T-cell (primary cell): ENCODE measurements around the gene IFT52. TPM values are rescaled to one million over a fixed set of nuclear protein-coding genes. Genes with fewer than 3 reads are reported as not detected.

Experiments used
- ATAC-seq, 4 experiments: fragments of 200-7000 bp in 3 of 4; fragments of 150-1000 bp in 1 of 4; cut with Tn5 transposase; replicated peaks in 1 of 4; 1 replicate in 3 of 4; 2 replicates in 1 of 4; pipeline ENCODE4 v1.10.0; 2021; ENCODE audit warnings: moderate library complexity in 3 of 4, mild to moderate bottlenecking in 2 of 4, moderate number of reproducible peaks in 1 of 4
- CTCF ChIA-PET, 2 donors: fragments of 300-600 bp; sonication (Branson Sonifier 250); formaldehyde crosslinking; loops; one replicate each; lab custom pipeline; 2022; ENCODE audit warnings: antibody characterized with exemption in 2 of 2; lab: Charles Lee
- POLR2A ChIA-PET, 2 donors: fragments of 300-600 bp; sonication (Branson Sonifier 250); formaldehyde crosslinking; loops; one replicate each; lab custom pipeline; 2022; ENCODE audit warnings: antibody characterized with exemption in 2 of 2; lab: Charles Lee
- DNase-seq, 35 experiments: peaks; one replicate each; pipeline versions ENCODE4 v3.0.0 to v3.0.0-alpha.2; 2013 to 2023
- H3K27ac ChIP-seq: one replicate; pipeline ENCODE4 v1.5.1; 2013; ENCODE audit warnings: low read length
- H3K27me3 ChIP-seq, 2 experiments: replicated peaks in 1 of 2; 1 replicate in 1 of 2; 2 replicates in 1 of 2; pipeline versions ENCODE4 v1.6.1 to v1.7.0; 2013; ENCODE audit warnings: low read length in 1 of 2, mixed read lengths in 1 of 2; ENCODE audit not compliant: control insufficient read depth in 2 of 2, insufficient read depth in 2 of 2; ENCODE audit errors: extremely low read depth in 1 of 2
- H3K36me3 ChIP-seq, 2 donors: 1 replicate in 1 of 2; 2 replicates in 1 of 2; pipeline versions ENCODE4 v1.6.1 to v1.7.0; 2013; ENCODE audit warnings: low read length in 1 of 2; ENCODE audit not compliant: control insufficient read depth in 2 of 2, insufficient read depth in 1 of 2; ENCODE audit errors: extremely low read depth in 1 of 2
- H3K4me1 ChIP-seq, 2 experiments: 1 replicate in 1 of 2; 2 replicates in 1 of 2; pipeline versions ENCODE4 v1.6.1 to v1.7.0; 2013; ENCODE audit warnings: low read length in 2 of 2, mixed read lengths in 1 of 2; ENCODE audit not compliant: insufficient read depth in 2 of 2, control insufficient read depth in 1 of 2; ENCODE audit errors: extremely low read depth in 1 of 2
- H3K4me3 ChIP-seq, 2 donors: 1 replicate in 1 of 2; 2 replicates in 1 of 2; pipeline versions ENCODE4 v1.5.1 to v1.7.0; 2013; ENCODE audit warnings: mild to moderate bottlenecking in 2 of 2, low read length in 1 of 2, moderate library complexity in 1 of 2; ENCODE audit not compliant: control insufficient read depth in 1 of 2; ENCODE audit errors: extremely low read depth in 1 of 2
- H3K9me3 ChIP-seq: 2 replicates; pipeline ENCODE4 v1.7.0; 2013
- H3K27ac Mint-ChIP-seq, 2 donors: one replicate each; pipeline ENCODE4 v1.8.0; 2020 to 2021; ENCODE audit warnings: mild to moderate bottlenecking in 2 of 2, mixed read lengths in 2 of 2
- H3K27me3 Mint-ChIP-seq, 2 donors: one replicate each; pipeline ENCODE4 v1.8.0; 2021 to 2022; ENCODE audit warnings: mixed read lengths in 2 of 2
- H3K36me3 Mint-ChIP-seq: one replicate; pipeline ENCODE4 v1.8.0; 2021; ENCODE audit warnings: mixed read lengths
- H3K4me1 Mint-ChIP-seq, 3 donors: one replicate each; pipeline ENCODE4 v1.8.0; 2020 to 2022; ENCODE audit warnings: mixed read lengths in 3 of 3, mild to moderate bottlenecking in 1 of 3
- H3K4me3 Mint-ChIP-seq, 3 donors: one replicate each; pipeline ENCODE4 v1.8.0; 2020 to 2022; ENCODE audit warnings: mild to moderate bottlenecking in 3 of 3, mixed read lengths in 3 of 3, moderate library complexity in 3 of 3
- H3K9me3 Mint-ChIP-seq, 3 donors: one replicate each; pipeline ENCODE4 v1.8.0; 2020 to 2022; ENCODE audit warnings: mixed read lengths in 3 of 3
- WGBS: methylation state at CpG from one replicate; pipeline ENCODE4 v1.1.5; 2013; ENCODE audit warnings: missing lambda C conversion rate; ENCODE audit not compliant: insufficient coverage; 5-methylcytosine and 5-hydroxymethylcytosine counted together
- total RNA-seq, 35 experiments: library from RNA in 6 of 35; stranded (reverse) in 6 of 35; fragments of 120-200 nt in 1 of 35; gene quantifications; one replicate each; pipeline versions ENCODE4 v1.2.1 to v1.2.4 and lab custom pipeline; 2013 to 2026

IFT52 gene
- total RNA-seq, 5 donors from 2014 or later (not counting 1 experiment from before 2014, with no cell fraction given), result 11.4 to 16.0 (median 13.9) TPM

- H3K27me3 Mint-ChIP-seq, result no peaks in the 10 kb centered on the region
- ChIA-PET CTCF (no interaction called here), POLR2A (interaction anchor here in 1 of 2 donors (0.6 kb wide), 2 partner anchors 24 to 1453 kb away, joined by 3 read pairs; no protein-coding TSS in a partner anchor)
- H3K4me1 Mint-ChIP-seq, result no peaks in the 10 kb centered on the region
- Histone ChIP-seq H3K27me3 (peaks cover 0 to 2% of the 10 kb centered on the region in 2 experiments), H3K4me3 (no peak overlapping the region), H3K9me3 (no peaks in the 10 kb centered on the region), H3K4me1 (no peaks in the 10 kb centered on the region), H3K36me3 (peaks cover 0 to 3% of the 10 kb centered on the region in 2 donors), H3K27ac (no peak overlapping the region)
- H3K9me3 Mint-ChIP-seq, result peaks cover 0 to 4% (median 0%) of the 10 kb centered on the region in 3 donors
- WGBS, result 81% methylated on average over 3 of the region's 4 CpGs
- H3K4me3 Mint-ChIP-seq, result no peak overlapping the region
- no peak overlapping the region for H3K27ac Mint-ChIP-seq
- peaks cover 17% of the 10 kb centered on the region for H3K36me3 Mint-ChIP-seq
- DNase-seq, result no peak
- no peak for ATAC-seq
These were observed 44.7 kb upstream of the IFT52 start for GRCh38 chr20:43545837-43546578.

GRCh38 chr20:43548273-43548880 is 42.4 kb upstream of the IFT52 start:
- H3K27me3 Mint-ChIP-seq, result no peaks in the 10 kb centered on the region
- H3K4me3 ChIP-seq, result no peak overlapping the region
- no peaks in the 10 kb centered on the region for H3K9me3 ChIP-seq
- WGBS, result 61% methylated on average over 4 of the region's 5 CpGs
- H3K27ac Mint-ChIP-seq, result no peak overlapping the region
- ChIA-PET CTCF (interaction anchor here in 1 of 2 donors (0.6 to 1.1 kb wide), 2 partner anchors 10 to 113 kb away, joined by 4 read pairs; no protein-coding TSS in a partner anchor), POLR2A (no interaction called here)
- no peak overlapping the region for H3K27ac ChIP-seq
- H3K9me3 Mint-ChIP-seq, result peaks cover 0 to 4% (median 0%) of the 10 kb centered on the region in 3 donors
- ATAC-seq (no peak), DNase-seq (no peak)
- peaks cover 0 to 3% of the 10 kb centered on the region in 2 donors for H3K36me3 ChIP-seq
- peaks cover 23% of the 10 kb centered on the region for H3K36me3 Mint-ChIP-seq
- no peaks in the 10 kb centered on the region for H3K4me1 ChIP-seq
- peaks cover 0 to 2% of the 10 kb centered on the region in 2 experiments for H3K27me3 ChIP-seq
- H3K4me3 Mint-ChIP-seq, result no peak overlapping the region
- no peaks in the 10 kb centered on the region for H3K4me1 Mint-ChIP-seq

GRCh38 chr20:43549416-43550065 is 41.2 kb upstream of the IFT52 start:
- Histone ChIP-seq H3K4me3 (no peak overlapping the region), H3K9me3 (no peaks in the 10 kb centered on the region), H3K27ac (no peak overlapping the region), H3K36me3 (peaks cover 0 to 3% of the 10 kb centered on the region in 2 donors), H3K27me3 (peaks cover 0 to 2% of the 10 kb centered on the region in 2 experiments), H3K4me1 (no peaks in the 10 kb centered on the region)
- Mint-ChIP-seq H3K36me3 (peaks cover 23% of the 10 kb centered on the region), H3K27me3 (no peaks in the 10 kb centered on the region), H3K4me1 (no peaks in the 10 kb centered on the region), H3K4me3 (no peak overlapping the region), H3K9me3 (peaks cover 0 to 4% (median 0%) of the 10 kb centered on the region in 3 donors), H3K27ac (no peak overlapping the region)
- WGBS, result 88% methylated on average over 2 of the region's 4 CpGs
- no peak for DNase-seq
- POLR2A ChIA-PET, result no interaction called here
- CTCF ChIA-PET, result interaction anchor here in 1 of 2 donors (0.6 to 1.1 kb wide), 2 partner anchors 11 to 112 kb away, joined by 4 read pairs; no protein-coding TSS in a partner anchor
- no peak for ATAC-seq

- Mint-ChIP-seq H3K4me1 (no peaks in the 10 kb centered on the region), H3K4me3 (no peak overlapping the region), H3K36me3 (peaks cover 23% of the 10 kb centered on the region), H3K9me3 (peaks cover 0 to 4% (median 0%) of the 10 kb centered on the region in 3 donors), H3K27me3 (no peaks in the 10 kb centered on the region), H3K27ac (no peak overlapping the region)
- ChIA-PET POLR2A (no interaction called here), CTCF (no interaction called here)
- Histone ChIP-seq H3K4me1 (no peaks in the 10 kb centered on the region), H3K4me3 (no peak overlapping the region), H3K36me3 (peaks cover 0 to 3% of the 10 kb centered on the region in 2 donors), H3K27me3 (peaks cover 0 to 5% of the 10 kb centered on the region in 2 experiments), H3K9me3 (no peaks in the 10 kb centered on the region), H3K27ac (no peak overlapping the region)
- ATAC-seq (no peak), DNase-seq (no peak)
- WGBS, result 57% methylated on average over 1 of the region's 2 CpGs
These were observed 40.3 kb upstream of the IFT52 start for GRCh38 chr20:43550456-43550855.

- Mint-ChIP-seq H3K9me3 (no peaks in the 10 kb centered on the region), H3K27ac (no peak overlapping the region), H3K4me3 (no peak overlapping the region), H3K4me1 (no peaks in the 10 kb centered on the region), H3K36me3 (peaks cover 5% of the 10 kb centered on the region), H3K27me3 (no peaks in the 10 kb centered on the region)
- Histone ChIP-seq H3K36me3 (no peaks in the 10 kb centered on the region), H3K9me3 (no peaks in the 10 kb centered on the region), H3K4me3 (no peak overlapping the region), H3K4me1 (no peaks in the 10 kb centered on the region), H3K27me3 (peaks cover 0 to 12% of the 10 kb centered on the region in 2 experiments), H3K27ac (no peak overlapping the region)
- DNase-seq (no peak), ATAC-seq (no peak)
- CTCF ChIA-PET, result no interaction called here
- POLR2A ChIA-PET, result no interaction called here
- WGBS, result 33% methylated on average over 1 of the region's 3 CpGs
These were observed 36.4 kb upstream of the IFT52 start for GRCh38 chr20:43554369-43554768.

- no peak within 1 kb of the TSS for H3K27ac Mint-ChIP-seq
- ChIA-PET POLR2A (no interaction called here), CTCF (no interaction called here)
- H3K27me3 Mint-ChIP-seq, result peaks cover 0 to 1% of the 10 kb centered on the region in 2 donors
- ATAC-seq (no peak), DNase-seq (no peak)
- H3K4me1 Mint-ChIP-seq, result no peaks in the 10 kb centered on the region
- no peaks in the 10 kb centered on the region for H3K36me3 ChIP-seq
- WGBS, result 78% methylated on average over 10 of the region's 12 CpGs
- no peaks in the 10 kb centered on the region for H3K4me1 ChIP-seq
- H3K9me3 Mint-ChIP-seq, result no peaks in the 10 kb centered on the region
- H3K4me3 ChIP-seq, result no peak within 1 kb of the TSS
- H3K27ac ChIP-seq, result no peak within 1 kb of the TSS
- no peak within 1 kb of the TSS for H3K4me3 Mint-ChIP-seq
- H3K27me3 ChIP-seq, result peaks cover 0 to 10% of the 10 kb centered on the region in 2 experiments
- H3K36me3 Mint-ChIP-seq, result no peaks in the 10 kb centered on the region
- H3K9me3 ChIP-seq, result no peaks in the 10 kb centered on the region
These were observed 32.2 kb upstream of the IFT52 start, which contains the start of gene SGK2 for GRCh38 chr20:43558412-43559146. SGK2 (plus strand) TSS chr20:43559027; CDS start chr20:43566496, 7,469 bp downstream.
